Fibroblast of the conjunctiva (primary cell): ENCODE results near the gene COL20A1.

Source experiments
- DNase-seq: peaks from one replicate; pipeline ENCODE4 v3.0.0-alpha.2; 2010; ENCODE audit warnings: low read depth

The COL20A1 gene

GRCh38 chr20:63261060-63261794 is 31.8 kb upstream of the COL20A1 start:
- DNase-seq: no peak

GRCh38 chr20:63261795-63262528 is 31.0 kb upstream of the COL20A1 start:
- DNase-seq: no peak

- no peak for DNase-seq
Observed at GRCh38 chr20:63262836-63263235, 30.1 kb upstream of the COL20A1 start.

- no peak for DNase-seq
Observed at GRCh38 chr20:63264000-63264399, 29.0 kb upstream of the COL20A1 start.

- no peak for DNase-seq
Observed at GRCh38 chr20:63264519-63264918, 28.5 kb upstream of the COL20A1 start.

- DNase-seq: peak; percentile 8
Observed at GRCh38 chr20:63265891-63266515, 27.0 kb upstream of the COL20A1 start.

GRCh38 chr20:63267691-63268090 is 25.3 kb upstream of the COL20A1 start:
- DNase-seq: no peak

- DNase-seq: no peak
Observed at GRCh38 chr20:63268256-63268655, 24.7 kb upstream of the COL20A1 start.

GRCh38 chr20:63268671-63269439 is 24.1 kb upstream of the COL20A1 start:
- no peak for DNase-seq

GRCh38 chr20:63269724-63270123 is 23.3 kb upstream of the COL20A1 start:
- no peak for DNase-seq

- DNase-seq: no peak
Observed at GRCh38 chr20:63270606-63271325, 22.2 kb upstream of the COL20A1 start.

- peak; percentile 63 for DNase-seq
Observed at GRCh38 chr20:63272105-63273058, 20.6 kb upstream of the COL20A1 start, which contains the start of gene ARFGAP1. Gene ARFGAP1, plus strand, starts transcription at chr20:63272813. Its CDS starts 2,768 bp downstream, at chr20:63275581.

GRCh38 chr20:63273059-63273579 is 19.9 kb upstream of the COL20A1 start:
- DNase-seq: no peak

GRCh38 chr20:63273635-63274380 is 19.2 kb upstream of the COL20A1 start:
- no peak for DNase-seq

GRCh38 chr20:63274381-63275228 is 18.4 kb upstream of the COL20A1 start:
- no peak for DNase-seq

- no peak for DNase-seq
Observed at GRCh38 chr20:63275825-63276224, 17.2 kb upstream of the COL20A1 start.

GRCh38 chr20:63276956-63277355 is 16.0 kb upstream of the COL20A1 start:
- no peak for DNase-seq
